Activated gamma-delta T cell treated with Interleukin-2 at 50 U/mL for 16 hours (primary cell): ENCODE measurements around the gene PAX2.

Experiments used
- DNase-seq: peaks from one replicate; pipeline ENCODE4 v3.0.0-alpha.2; 2020

Gene PAX2

GRCh38 chr10:100740476-100741377, 4.7 kb upstream of the PAX2 start:
- no peak for DNase-seq

- no peak for DNase-seq
Observed at GRCh38 chr10:100741378-100742075, 3.9 kb upstream of the PAX2 start.

- no peak for DNase-seq
Observed at GRCh38 chr10:100742076-100742771, 3.2 kb upstream of the PAX2 start.

- no peak for DNase-seq
Observed at GRCh38 chr10:100742936-100743335, 2.4 kb upstream of the PAX2 start.

- DNase-seq = peak; percentile 15
Observed at GRCh38 chr10:100743626-100744135, 1.7 kb upstream of the PAX2 start.

- DNase-seq = no peak
Observed at GRCh38 chr10:100744136-100744986, 1.0 kb upstream of the PAX2 start.

- DNase-seq = no peak
Observed at GRCh38 chr10:100745882-100746783, 751 bp downstream of the PAX2 start.

- no peak for DNase-seq
Observed at GRCh38 chr10:100746784-100747455, 1.5 kb downstream of the PAX2 start.

- no peak for DNase-seq
Observed at GRCh38 chr10:100747456-100748230, 2.3 kb downstream of the PAX2 start.

- DNase-seq = no peak
Observed at GRCh38 chr10:100748231-100749058, 3.1 kb downstream of the PAX2 start.

GRCh38 chr10:100749059-100749308, 3.6 kb downstream of the PAX2 start:
- DNase-seq = no peak

GRCh38 chr10:100749309-100750217, 4.2 kb downstream of the PAX2 start:
- no peak for DNase-seq

GRCh38 chr10:100750291-100751210, 5.2 kb downstream of the PAX2 start:
- DNase-seq = no peak

- DNase-seq = no peak
Observed at GRCh38 chr10:100751211-100751933, 6.0 kb downstream of the PAX2 start.

- DNase-seq = no peak
Observed at GRCh38 chr10:100755821-100756220, 10.4 kb downstream of the PAX2 start.

GRCh38 chr10:100759331-100759730, 13.9 kb downstream of the PAX2 start:
- DNase-seq = no peak
